GM23338 (cell line): ENCODE results near the gene SYT13. TPM values are rescaled to one million over a fixed set of nuclear protein-coding genes. Genes with fewer than 3 reads are reported as not detected.

Experiments used
- ATAC-seq: fragments of 200-7000 bp; cut with Tn5 transposase; 3 replicates; pipeline ENCODE4 v1.9.1; 2020
- DNase-seq: peaks from one replicate; pipeline ENCODE4 v3.0.0-alpha.2; 2015; ENCODE audit warnings: low spot score
- H2AFZ ChIP-seq: fragments of 200-600 bp; sonication (generic); 2 replicates; pipeline ENCODE4 v1.8.0; 2016; ENCODE audit warnings: antibody characterized with exemption, mild to moderate bottlenecking, moderate library complexity
- H3F3A ChIP-seq: fragments of 200-600 bp; sonication (generic); replicated peaks from 2 replicates; pipeline ENCODE4 v1.8.0; 2017; ENCODE audit warnings: antibody characterized with exemption, mixed run types, low read depth
- H3K27ac ChIP-seq: fragments of 200-600 bp; sonication (generic); 2 replicates; pipeline ENCODE4 v1.6.1; 2016; ENCODE audit warnings: low read depth
- H3K27me3 ChIP-seq: fragments of 200-600 bp; sonication (generic); 2 replicates; pipeline ENCODE4 v1.8.0; 2016; ENCODE audit warnings: mild to moderate bottlenecking, mixed run types, moderate library complexity; ENCODE audit not compliant: insufficient read depth
- H3K36me3 ChIP-seq: fragments of 200-600 bp; sonication (generic); 2 replicates; pipeline ENCODE4 v1.8.0; 2016; ENCODE audit warnings: mild to moderate bottlenecking; ENCODE audit not compliant: insufficient read depth
- H3K4me1 ChIP-seq: fragments of 200-600 bp; sonication (generic); 2 replicates; pipeline ENCODE4 v1.8.0; 2016; ENCODE audit warnings: mild to moderate bottlenecking, moderate library complexity; ENCODE audit not compliant: insufficient read depth
- H3K4me2 ChIP-seq: fragments of 200-600 bp; sonication (generic); 2 replicates; pipeline ENCODE4 v1.7.1; 2017; ENCODE audit warnings: mixed run types
- H3K4me3 ChIP-seq: fragments of 200-600 bp; sonication (generic); 2 replicates; pipeline ENCODE4 v1.6.1; 2016; ENCODE audit warnings: mixed run types
- H3K79me2 ChIP-seq: fragments of 200-600 bp; sonication (generic); replicated peaks from 2 replicates; pipeline ENCODE4 v1.8.0; 2017; ENCODE audit warnings: mild to moderate bottlenecking; ENCODE audit not compliant: insufficient read depth
- H3K9me2 ChIP-seq: fragments of 200-600 bp; sonication (generic); 2 replicates; pipeline ENCODE4 v1.8.0; 2017; ENCODE audit not compliant: insufficient read depth
- H4K20me1 ChIP-seq: fragments of 200-600 bp; sonication (generic); replicated peaks from 2 replicates; pipeline ENCODE4 v1.8.0; 2017; ENCODE audit warnings: mild to moderate bottlenecking; ENCODE audit not compliant: insufficient read depth
- H3K27ac Mint-ChIP-seq: 2 replicates; pipeline ENCODE4 v1.8.0; 2020; ENCODE audit warnings: inconsistent platforms, mild to moderate bottlenecking, moderate library complexity, mixed read lengths
- H3K27me3 Mint-ChIP-seq: 3 replicates; pipeline ENCODE4 v1.8.0; 2022; ENCODE audit warnings: low read depth, mild to moderate bottlenecking, moderate library complexity, mixed read lengths, inconsistent platforms; ENCODE audit not compliant: insufficient read depth, poor library complexity
- H3K36me3 Mint-ChIP-seq: 3 replicates; pipeline ENCODE4 v1.8.0; 2021; ENCODE audit warnings: low read depth, mild to moderate bottlenecking, inconsistent platforms, moderate library complexity, mixed read lengths
- H3K4me1 Mint-ChIP-seq: 3 replicates; pipeline ENCODE4 v1.8.0; 2020; ENCODE audit warnings: mild to moderate bottlenecking, inconsistent platforms, mixed read lengths
- H3K4me3 Mint-ChIP-seq: 3 replicates; pipeline ENCODE4 v1.8.0; 2021; ENCODE audit warnings: moderate library complexity, mild to moderate bottlenecking, inconsistent platforms, mixed read lengths
- H3K9me3 Mint-ChIP-seq: 3 replicates; pipeline ENCODE4 v1.8.0; 2020; ENCODE audit warnings: moderate library complexity, mild to moderate bottlenecking, inconsistent platforms, mixed read lengths
- CREB1 ChIP-seq: fragments of 250-450 bp; sonication (Bioruptor Pico); IDR thresholded peaks from 2 replicates; pipeline ENCODE4 v1.5.0; 2020; ENCODE audit warnings: low read depth, mild to moderate bottlenecking, moderate library complexity
- EZH2 ChIP-seq: fragments of 200-600 bp; sonication (generic); IDR thresholded peaks from one replicate; pipeline ENCODE4 v1.8.0; 2017; ENCODE audit warnings: antibody characterized with exemption, mild to moderate bottlenecking, low read depth; ENCODE audit not compliant: unreplicated experiment
- EZH2phosphoT487 ChIP-seq: fragments of 200-600 bp; sonication (generic); IDR thresholded peaks from one replicate; pipeline ENCODE4 v1.8.1; 2018; ENCODE audit warnings: antibody characterized with exemption; ENCODE audit not compliant: unreplicated experiment
- JUNB ChIP-seq: IDR thresholded peaks from one replicate; pipeline ENCODE4 v1.6.1; 2016; ENCODE audit warnings: antibody characterized with exemption; ENCODE audit not compliant: unreplicated experiment
- NANOG ChIP-seq: IDR thresholded peaks from 2 replicates; pipeline ENCODE4 v1.6.1; 2016; ENCODE audit warnings: antibody characterized with exemption, borderline replicate concordance
- POLR2AphosphoS5 ChIP-seq: IDR thresholded peaks from 2 replicates; pipeline ENCODE4 v1.6.1; 2016; ENCODE audit warnings: antibody characterized with exemption, low read depth
- ZNF114 ChIP-seq: fragments of 250-450 bp; sonication (Bioruptor Pico); IDR thresholded peaks from 2 replicates; pipeline ENCODE4 v1.5.0; 2020; ENCODE audit warnings: mild to moderate bottlenecking, moderate library complexity
- ZNF331 ChIP-seq: fragments of 250-450 bp; sonication (Bioruptor Pico); IDR thresholded peaks from 2 replicates; pipeline ENCODE4 v1.5.0; 2020; ENCODE audit warnings: low read depth, mild to moderate bottlenecking, moderate library complexity
- polyA plus RNA-seq: library from polyadenylated mRNA; unstranded; fragments of >200 nt; fragmentation: Nextera tagmentation; extraction: Ambion mirVana; gene quantifications from 2 replicates; pipeline ENCODE4 v1.2.1, GENCODE V29; 2016
- total RNA-seq: library from RNA; depleted of rRNA; stranded (reverse); fragments of >200 nt; shearing (Covaris generic); gene quantifications from 2 replicates; pipeline ENCODE4 v1.2.3, GENCODE V29; 2014
- TF ChIP-seq, protein P1 (sequence below): fragments of 250-450 bp; sonication (Bioruptor Pico); IDR thresholded peaks from 2 replicates; pipeline ENCODE4 v1.5.0; 2020; ENCODE audit warnings: mild to moderate bottlenecking, moderate library complexity
- TF ChIP-seq, protein P2 (sequence below), 2 experiments: fragments of 200-600 bp in 1 of 2; sonication (generic) in 1 of 2; conservative IDR thresholded peaks; 2 replicates each; pipeline versions ENCODE4 v1.5.1 to v1.6.1; 2016 to 2017; ENCODE audit warnings: antibody characterized with exemption in 2 of 2, low read depth in 2 of 2, mild to moderate bottlenecking in 2 of 2, moderate library complexity in 1 of 2
- TF ChIP-seq, protein P3 (sequence below): IDR thresholded peaks from one replicate; pipeline ENCODE4 v1.6.1; 2018; ENCODE audit warnings: antibody characterized with exemption; ENCODE audit not compliant: unreplicated experiment

SYT13 gene
- total and polyA plus RNA-seq, 2 experiments from 2014 or later: 3.4 to 16.3 TPM

DNA sequence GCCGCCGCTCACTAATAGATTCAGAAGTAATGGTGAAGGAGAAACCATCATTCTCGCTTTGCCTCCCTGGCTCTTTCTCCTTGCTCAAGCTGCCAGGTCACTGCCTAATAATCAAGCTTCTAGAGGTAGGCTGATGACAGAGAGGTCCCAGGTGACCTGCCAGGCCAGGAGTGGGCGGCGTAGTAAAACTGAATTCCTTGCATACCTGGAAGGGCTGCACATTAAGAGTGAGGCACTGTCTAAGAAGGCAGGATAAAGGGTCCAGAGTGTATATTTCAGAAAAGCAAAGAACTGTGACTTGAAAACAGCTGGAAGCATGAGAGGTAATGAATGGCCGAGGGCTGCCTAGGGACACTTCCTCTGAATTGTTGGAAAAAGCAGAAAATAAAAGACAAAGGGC, 4.1 kb downstream of the SYT13 start (continued):
- TF ChIP-seq, protein P1, sequence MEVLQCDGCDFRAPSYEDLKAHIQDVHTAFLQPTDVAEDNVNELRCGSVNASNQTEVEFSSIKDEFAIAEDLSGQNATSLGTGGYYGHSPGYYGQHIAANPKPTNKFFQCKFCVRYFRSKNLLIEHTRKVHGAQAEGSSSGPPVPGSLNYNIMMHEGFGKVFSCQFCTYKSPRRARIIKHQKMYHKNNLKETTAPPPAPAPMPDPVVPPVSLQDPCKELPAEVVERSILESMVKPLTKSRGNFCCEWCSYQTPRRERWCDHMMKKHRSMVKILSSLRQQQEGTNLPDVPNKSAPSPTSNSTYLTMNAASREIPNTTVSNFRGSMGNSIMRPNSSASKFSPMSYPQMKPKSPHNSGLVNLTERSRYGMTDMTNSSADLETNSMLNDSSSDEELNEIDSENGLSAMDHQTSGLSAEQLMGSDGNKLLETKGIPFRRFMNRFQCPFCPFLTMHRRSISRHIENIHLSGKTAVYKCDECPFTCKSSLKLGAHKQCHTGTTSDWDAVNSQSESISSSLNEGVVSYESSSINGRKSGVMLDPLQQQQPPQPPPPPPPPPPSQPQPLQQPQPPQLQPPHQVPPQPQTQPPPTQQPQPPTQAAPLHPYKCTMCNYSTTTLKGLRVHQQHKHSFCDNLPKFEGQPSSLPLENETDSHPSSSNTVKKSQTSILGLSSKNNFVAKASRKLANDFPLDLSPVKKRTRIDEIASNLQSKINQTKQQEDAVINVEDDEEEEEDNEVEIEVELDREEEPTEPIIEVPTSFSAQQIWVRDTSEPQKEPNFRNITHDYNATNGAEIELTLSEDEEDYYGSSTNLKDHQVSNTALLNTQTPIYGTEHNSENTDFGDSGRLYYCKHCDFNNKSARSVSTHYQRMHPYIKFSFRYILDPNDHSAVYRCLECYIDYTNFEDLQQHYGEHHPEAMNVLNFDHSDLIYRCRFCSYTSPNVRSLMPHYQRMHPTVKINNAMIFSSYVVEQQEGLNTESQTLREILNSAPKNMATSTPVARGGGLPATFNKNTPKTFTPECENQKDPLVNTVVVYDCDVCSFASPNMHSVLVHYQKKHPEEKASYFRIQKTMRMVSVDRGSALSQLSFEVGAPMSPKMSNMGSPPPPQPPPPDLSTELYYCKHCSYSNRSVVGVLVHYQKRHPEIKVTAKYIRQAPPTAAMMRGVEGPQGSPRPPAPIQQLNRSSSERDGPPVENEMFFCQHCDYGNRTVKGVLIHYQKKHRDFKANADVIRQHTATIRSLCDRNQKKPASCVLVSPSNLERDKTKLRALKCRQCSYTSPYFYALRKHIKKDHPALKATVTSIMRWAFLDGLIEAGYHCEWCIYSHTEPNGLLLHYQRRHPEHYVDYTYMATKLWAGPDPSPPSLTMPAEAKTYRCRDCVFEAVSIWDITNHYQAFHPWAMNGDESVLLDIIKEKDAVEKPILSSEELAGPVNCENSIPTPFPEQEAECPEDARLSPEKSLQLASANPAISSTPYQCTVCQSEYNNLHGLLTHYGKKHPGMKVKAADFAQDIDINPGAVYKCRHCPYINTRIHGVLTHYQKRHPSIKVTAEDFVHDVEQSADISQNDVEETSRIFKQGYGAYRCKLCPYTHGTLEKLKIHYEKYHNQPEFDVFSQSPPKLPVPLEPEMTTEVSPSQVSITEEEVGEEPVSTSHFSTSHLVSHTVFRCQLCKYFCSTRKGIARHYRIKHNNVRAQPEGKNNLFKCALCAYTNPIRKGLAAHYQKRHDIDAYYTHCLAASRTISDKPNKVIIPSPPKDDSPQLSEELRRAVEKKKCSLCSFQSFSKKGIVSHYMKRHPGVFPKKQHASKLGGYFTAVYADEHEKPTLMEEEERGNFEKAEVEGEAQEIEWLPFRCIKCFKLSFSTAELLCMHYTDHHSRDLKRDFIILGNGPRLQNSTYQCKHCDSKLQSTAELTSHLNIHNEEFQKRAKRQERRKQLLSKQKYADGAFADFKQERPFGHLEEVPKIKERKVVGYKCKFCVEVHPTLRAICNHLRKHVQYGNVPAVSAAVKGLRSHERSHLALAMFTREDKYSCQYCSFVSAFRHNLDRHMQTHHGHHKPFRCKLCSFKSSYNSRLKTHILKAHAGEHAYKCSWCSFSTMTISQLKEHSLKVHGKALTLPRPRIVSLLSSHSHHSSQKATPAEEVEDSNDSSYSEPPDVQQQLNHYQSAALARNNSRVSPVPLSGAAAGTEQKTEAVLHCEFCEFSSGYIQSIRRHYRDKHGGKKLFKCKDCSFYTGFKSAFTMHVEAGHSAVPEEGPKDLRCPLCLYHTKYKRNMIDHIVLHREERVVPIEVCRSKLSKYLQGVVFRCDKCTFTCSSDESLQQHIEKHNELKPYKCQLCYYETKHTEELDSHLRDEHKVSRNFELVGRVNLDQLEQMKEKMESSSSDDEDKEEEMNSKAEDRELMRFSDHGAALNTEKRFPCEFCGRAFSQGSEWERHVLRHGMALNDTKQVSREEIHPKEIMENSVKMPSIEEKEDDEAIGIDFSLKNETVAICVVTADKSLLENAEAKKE: no peak
- TF ChIP-seq JUNB (no peak), EZH2 (no peak), POLR2AphosphoS5 (no peak), EZH2phosphoT487 (no peak), CREB1 (CRISPR knock-in tag) (no peak), NANOG (no peak)
- TF ChIP-seq, protein P2, sequence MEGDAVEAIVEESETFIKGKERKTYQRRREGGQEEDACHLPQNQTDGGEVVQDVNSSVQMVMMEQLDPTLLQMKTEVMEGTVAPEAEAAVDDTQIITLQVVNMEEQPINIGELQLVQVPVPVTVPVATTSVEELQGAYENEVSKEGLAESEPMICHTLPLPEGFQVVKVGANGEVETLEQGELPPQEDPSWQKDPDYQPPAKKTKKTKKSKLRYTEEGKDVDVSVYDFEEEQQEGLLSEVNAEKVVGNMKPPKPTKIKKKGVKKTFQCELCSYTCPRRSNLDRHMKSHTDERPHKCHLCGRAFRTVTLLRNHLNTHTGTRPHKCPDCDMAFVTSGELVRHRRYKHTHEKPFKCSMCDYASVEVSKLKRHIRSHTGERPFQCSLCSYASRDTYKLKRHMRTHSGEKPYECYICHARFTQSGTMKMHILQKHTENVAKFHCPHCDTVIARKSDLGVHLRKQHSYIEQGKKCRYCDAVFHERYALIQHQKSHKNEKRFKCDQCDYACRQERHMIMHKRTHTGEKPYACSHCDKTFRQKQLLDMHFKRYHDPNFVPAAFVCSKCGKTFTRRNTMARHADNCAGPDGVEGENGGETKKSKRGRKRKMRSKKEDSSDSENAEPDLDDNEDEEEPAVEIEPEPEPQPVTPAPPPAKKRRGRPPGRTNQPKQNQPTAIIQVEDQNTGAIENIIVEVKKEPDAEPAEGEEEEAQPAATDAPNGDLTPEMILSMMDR (conservative IDR thresholded peaks at IDR 0.05; ENCODE audit: low read depth in 2 of 2): no peak

DNA sequence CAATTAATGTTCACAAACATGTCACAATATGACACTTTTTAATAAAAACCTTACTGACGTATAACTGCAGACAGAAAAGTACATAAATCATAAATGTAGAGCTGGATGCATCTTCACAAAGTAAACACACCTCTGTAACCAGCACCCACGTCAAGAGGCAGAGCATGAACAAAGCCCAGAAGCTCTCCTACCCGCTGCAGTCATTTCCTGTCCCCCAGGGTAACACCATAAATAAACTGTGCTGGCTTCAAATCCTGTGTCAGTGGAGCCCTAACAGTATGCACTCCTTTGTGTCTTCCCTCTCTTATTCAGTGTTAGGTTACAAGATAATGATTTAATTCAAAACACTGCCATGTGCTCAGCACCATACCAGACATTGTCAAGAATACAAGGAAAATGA, 5.7 kb downstream of the SYT13 start:
- Histone ChIP-seq H3K27me3 (peaks cover 15% of the 10 kb centered on the region), H3K4me1 (peaks cover 7% of the 10 kb centered on the region; the same call in 1 of the 2 replicates), H2AFZ (no peak overlapping the region), H3K4me3 (no peak overlapping the region), H3K27ac (no peak overlapping the region), H3K79me2 (no peaks in the 10 kb centered on the region; the same call in 1 of the 2 replicates), H3K9me2 (no peaks in the 10 kb centered on the region), H3F3A (0 out of 2 replicates have a peak, but pooled peaks cover 2% of the 10 kb centered on the region), H3K4me2 (no peak overlapping the region), H3K36me3 (no peaks in the 10 kb centered on the region), H4K20me1 (no peaks in the 10 kb centered on the region)
- peaks cover 19% of the 10 kb centered on the region for H3K36me3 Mint-ChIP-seq
- peaks cover 19% of the 10 kb centered on the region for H3K4me1 Mint-ChIP-seq
- peaks cover 11% of the 10 kb centered on the region for H3K27me3 Mint-ChIP-seq
- no peak overlapping the region for H3K4me3 Mint-ChIP-seq
- H3K27ac Mint-ChIP-seq: no peak overlapping the region
- no peak for ATAC-seq
- DNase-seq: no peak
- H3K9me3 Mint-ChIP-seq: peaks cover 19% of the 10 kb centered on the region
- TF ChIP-seq, protein P3, sequence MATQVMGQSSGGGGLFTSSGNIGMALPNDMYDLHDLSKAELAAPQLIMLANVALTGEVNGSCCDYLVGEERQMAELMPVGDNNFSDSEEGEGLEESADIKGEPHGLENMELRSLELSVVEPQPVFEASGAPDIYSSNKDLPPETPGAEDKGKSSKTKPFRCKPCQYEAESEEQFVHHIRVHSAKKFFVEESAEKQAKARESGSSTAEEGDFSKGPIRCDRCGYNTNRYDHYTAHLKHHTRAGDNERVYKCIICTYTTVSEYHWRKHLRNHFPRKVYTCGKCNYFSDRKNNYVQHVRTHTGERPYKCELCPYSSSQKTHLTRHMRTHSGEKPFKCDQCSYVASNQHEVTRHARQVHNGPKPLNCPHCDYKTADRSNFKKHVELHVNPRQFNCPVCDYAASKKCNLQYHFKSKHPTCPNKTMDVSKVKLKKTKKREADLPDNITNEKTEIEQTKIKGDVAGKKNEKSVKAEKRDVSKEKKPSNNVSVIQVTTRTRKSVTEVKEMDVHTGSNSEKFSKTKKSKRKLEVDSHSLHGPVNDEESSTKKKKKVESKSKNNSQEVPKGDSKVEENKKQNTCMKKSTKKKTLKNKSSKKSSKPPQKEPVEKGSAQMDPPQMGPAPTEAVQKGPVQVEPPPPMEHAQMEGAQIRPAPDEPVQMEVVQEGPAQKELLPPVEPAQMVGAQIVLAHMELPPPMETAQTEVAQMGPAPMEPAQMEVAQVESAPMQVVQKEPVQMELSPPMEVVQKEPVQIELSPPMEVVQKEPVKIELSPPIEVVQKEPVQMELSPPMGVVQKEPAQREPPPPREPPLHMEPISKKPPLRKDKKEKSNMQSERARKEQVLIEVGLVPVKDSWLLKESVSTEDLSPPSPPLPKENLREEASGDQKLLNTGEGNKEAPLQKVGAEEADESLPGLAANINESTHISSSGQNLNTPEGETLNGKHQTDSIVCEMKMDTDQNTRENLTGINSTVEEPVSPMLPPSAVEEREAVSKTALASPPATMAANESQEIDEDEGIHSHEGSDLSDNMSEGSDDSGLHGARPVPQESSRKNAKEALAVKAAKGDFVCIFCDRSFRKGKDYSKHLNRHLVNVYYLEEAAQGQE: no peak
- TF ChIP-seq, protein P2 (conservative IDR thresholded peaks at IDR 0.05; ENCODE audit: low read depth in 2 of 2): no peak
- TF ChIP-seq POLR2AphosphoS5 (no peak), ZNF331 (no peak), ZNF114 (CRISPR knock-in tag) (no peak), EZH2phosphoT487 (no peak), CREB1 (CRISPR knock-in tag) (no peak), EZH2 (no peak)
